HG03457 (cell line): ENCODE results near the gene COPB2.

ENCODE experiments used
- ATAC-seq: cut with Tn5 transposase; IDR thresholded peaks from one replicate; pipeline ENCODE4 v1.9.1; 2021; ENCODE audit warnings: moderate number of reproducible peaks; ENCODE audit not compliant: unreplicated experiment

Gene COPB2

DNA sequence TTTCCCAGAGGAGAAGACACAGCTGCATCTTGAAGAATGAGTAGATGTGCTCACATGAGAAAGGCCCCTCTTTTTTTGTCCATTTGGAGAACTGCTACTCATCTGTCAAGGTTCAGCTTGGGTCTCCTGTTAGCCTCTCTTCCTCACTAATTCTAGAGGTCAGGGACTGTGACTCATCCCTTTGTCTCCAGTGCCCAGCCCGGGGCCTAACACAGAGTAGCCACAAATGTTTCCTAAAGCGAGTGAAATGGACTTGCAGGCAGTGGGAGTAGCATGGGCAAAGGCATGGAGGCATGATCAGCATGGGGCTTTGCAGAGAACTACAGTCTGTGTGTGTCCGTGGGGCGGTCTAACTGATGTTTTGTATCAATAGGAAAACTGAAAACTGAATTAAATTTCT is 79.6 kb downstream of the COPB2 start:
- no peak for ATAC-seq

DNA sequence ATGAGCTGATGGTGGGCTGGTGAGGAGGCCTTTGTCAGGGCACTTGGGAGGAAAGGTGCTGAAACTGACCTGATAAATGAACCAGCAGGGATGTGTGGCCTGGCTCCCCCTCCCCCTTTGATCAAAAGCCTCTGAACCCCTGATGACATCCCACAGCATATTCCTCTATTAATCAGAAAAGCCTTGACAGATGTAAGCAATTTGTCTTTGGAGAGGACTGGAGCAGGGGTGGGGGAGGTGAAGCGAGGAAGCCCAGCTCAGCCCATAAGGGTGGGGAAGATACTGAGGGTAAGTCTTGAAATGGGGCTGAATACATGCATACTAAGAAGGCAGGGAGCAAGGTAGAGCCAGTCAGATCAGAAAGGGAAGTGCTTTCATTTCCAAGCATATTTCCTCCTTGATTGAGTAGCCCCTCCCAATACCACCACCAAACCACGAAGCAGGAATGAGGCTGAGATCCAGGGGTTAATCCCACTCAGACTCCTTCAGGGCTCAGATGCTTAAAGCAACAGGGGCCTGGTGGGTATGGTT is 80.3 kb downstream of the COPB2 start:
- no peak for ATAC-seq

- ATAC-seq, result no peak
These were observed 80.9 kb downstream of the COPB2 start for GRCh38 chr3:139308560-139308959.

- no peak for ATAC-seq
These were observed 81.6 kb downstream of the COPB2 start for GRCh38 chr3:139307601-139308555.
